Endodermal cell (in vitro differentiated cells): ENCODE measurements around the gene NT5C3B. TPM values are rescaled to one million over a fixed set of nuclear protein-coding genes. Genes with fewer than 3 reads are reported as not detected.
A peak's percentile ranks its signal among the peaks of the same experiment; 100 is the strongest.

ENCODE experiments used
- DNase-seq: peaks from one replicate; pipeline ENCODE4 v3.0.0-alpha.2; 2017
- H3K27ac ChIP-seq: 2 replicates; pipeline ENCODE4 v1.5.1; 2013; ENCODE audit warnings: mild to moderate bottlenecking, low read depth, low read length, moderate library complexity
- H3K27me3 ChIP-seq: 2 replicates; pipeline ENCODE4 v1.6.1; 2013; ENCODE audit warnings: mild to moderate bottlenecking, low read length, moderate library complexity; ENCODE audit not compliant: insufficient read depth, control insufficient read depth, poor library complexity, severe bottlenecking
- H3K36me3 ChIP-seq: 2 replicates; pipeline ENCODE4 v1.7.0; 2013; ENCODE audit warnings: mild to moderate bottlenecking, low read length, moderate library complexity; ENCODE audit not compliant: control insufficient read depth, insufficient read depth
- H3K4me1 ChIP-seq: one replicate; pipeline ENCODE4 v1.7.0; 2013; ENCODE audit warnings: low read length; ENCODE audit not compliant: control insufficient read depth, insufficient read depth
- H3K4me3 ChIP-seq: 2 replicates; pipeline ENCODE4 v1.5.1; 2013; ENCODE audit warnings: mild to moderate bottlenecking, low read length, moderate library complexity
- H3K9ac ChIP-seq: 2 replicates; pipeline ENCODE4 v1.6.1; 2013; ENCODE audit warnings: mild to moderate bottlenecking, low read length, moderate library complexity; ENCODE audit not compliant: poor library complexity, severe bottlenecking; ENCODE audit errors: extremely low read depth
- H3K9me3 ChIP-seq: 2 replicates; pipeline ENCODE4 v1.6.1; 2013; ENCODE audit warnings: mild to moderate bottlenecking, low read length, moderate library complexity; ENCODE audit not compliant: control insufficient read depth
- H3K27ac Mint-ChIP-seq: 2 replicates; pipeline ENCODE4 v1.8.0; 2020; ENCODE audit warnings: mixed read lengths
- H3K27me3 Mint-ChIP-seq: 2 replicates; pipeline ENCODE4 v1.8.0; 2021; ENCODE audit warnings: mild to moderate bottlenecking, mixed read lengths; ENCODE audit not compliant: insufficient read depth
- H3K36me3 Mint-ChIP-seq: 2 replicates; pipeline ENCODE4 v1.8.0; 2020; ENCODE audit warnings: low read depth, mixed read lengths
- H3K4me1 Mint-ChIP-seq: 2 replicates; pipeline ENCODE4 v1.8.0; 2020; ENCODE audit warnings: mixed read lengths
- H3K4me3 Mint-ChIP-seq: 2 replicates; pipeline ENCODE4 v1.8.0; 2020; ENCODE audit warnings: mild to moderate bottlenecking, moderate library complexity, mixed read lengths
- H3K9me3 Mint-ChIP-seq: 2 replicates; pipeline ENCODE4 v1.8.0; 2020; ENCODE audit warnings: mild to moderate bottlenecking, mixed read lengths
- WGBS, 2 experiments: methylation state at CpG; one replicate each; pipeline versions ENCODE4 v1.1.5 to v1.1.7; 2013; ENCODE audit warnings: missing lambda C conversion rate in 2 of 2, mixed read lengths in 1 of 2; ENCODE audit not compliant: insufficient coverage in 1 of 2, insufficient read length in 1 of 2; 5-methylcytosine and 5-hydroxymethylcytosine counted together
- total RNA-seq, 2 donors: library from RNA; stranded (reverse); fragmentation: NEBNext Ultra II Directional in 1 of 2; extraction: Animal tissue kit (Norgen Biotek cat#: 25700) in 1 of 2; gene quantifications; 2 replicates in 1 of 2; 3 replicates in 1 of 2; pipeline ENCODE4 v1.2.1, GENCODE V29; 2021
- TF ChIP-seq, protein P1 (sequence below): fragments of 200-600 bp; sonication (generic); conservative IDR thresholded peaks from 2 replicates; pipeline ENCODE4 v1.5.0; 2021; ENCODE audit warnings: antibody characterized with exemption, mild to moderate bottlenecking

Gene NT5C3B
- total RNA-seq, 2 donors from 2014 or later, result 65.2 to 79.5 TPM

DNA sequence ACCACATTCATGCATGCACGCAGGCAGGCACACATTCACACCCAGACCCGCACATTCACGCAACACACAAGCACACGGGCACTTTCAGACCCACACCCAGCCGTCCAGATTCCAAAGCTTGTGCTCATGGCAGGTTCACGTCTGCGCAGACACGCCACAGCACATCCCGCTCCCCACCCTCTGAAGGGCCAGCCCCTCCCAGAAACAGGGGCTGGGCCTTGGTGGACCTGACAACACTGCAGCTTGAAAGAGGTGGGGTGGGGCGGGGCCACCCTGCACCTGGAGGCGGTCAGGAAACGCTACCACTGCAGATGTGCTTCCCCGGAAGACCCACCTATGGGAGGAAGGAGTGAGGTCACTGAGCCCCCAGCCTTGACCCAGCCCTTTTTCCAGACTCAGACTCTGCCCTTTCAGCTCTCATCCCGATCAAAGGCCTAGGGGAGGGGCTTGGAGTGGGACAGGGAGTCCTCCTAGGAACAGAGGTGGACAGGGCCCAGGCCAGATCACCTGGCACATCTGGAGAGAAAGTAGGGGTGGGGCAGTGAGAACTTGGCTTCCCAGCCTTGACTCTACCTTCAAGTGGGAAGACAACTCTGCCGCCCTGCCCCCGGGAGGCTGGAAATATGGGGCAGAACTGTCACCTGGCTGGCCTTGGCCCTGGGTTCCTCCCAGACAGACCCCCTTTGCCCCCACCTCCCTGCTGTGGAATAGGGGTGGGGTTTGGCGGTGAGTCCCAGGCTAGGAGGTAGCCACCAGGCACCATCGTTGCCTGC is 35.2 kb downstream of the NT5C3B start:
- Mint-ChIP-seq H3K27ac (peak overlapping the region; percentile 81), H3K4me1 (peaks cover 9% of the 10 kb centered on the region), H3K4me3 (peak overlapping the region; percentile 30), H3K36me3 (peaks cover 15% of the 10 kb centered on the region), H3K27me3 (peaks cover 5% of the 10 kb centered on the region), H3K9me3 (no peaks in the 10 kb centered on the region)
- no peaks in the 10 kb centered on the region for H3K36me3 ChIP-seq
- TF ChIP-seq, protein P1, sequence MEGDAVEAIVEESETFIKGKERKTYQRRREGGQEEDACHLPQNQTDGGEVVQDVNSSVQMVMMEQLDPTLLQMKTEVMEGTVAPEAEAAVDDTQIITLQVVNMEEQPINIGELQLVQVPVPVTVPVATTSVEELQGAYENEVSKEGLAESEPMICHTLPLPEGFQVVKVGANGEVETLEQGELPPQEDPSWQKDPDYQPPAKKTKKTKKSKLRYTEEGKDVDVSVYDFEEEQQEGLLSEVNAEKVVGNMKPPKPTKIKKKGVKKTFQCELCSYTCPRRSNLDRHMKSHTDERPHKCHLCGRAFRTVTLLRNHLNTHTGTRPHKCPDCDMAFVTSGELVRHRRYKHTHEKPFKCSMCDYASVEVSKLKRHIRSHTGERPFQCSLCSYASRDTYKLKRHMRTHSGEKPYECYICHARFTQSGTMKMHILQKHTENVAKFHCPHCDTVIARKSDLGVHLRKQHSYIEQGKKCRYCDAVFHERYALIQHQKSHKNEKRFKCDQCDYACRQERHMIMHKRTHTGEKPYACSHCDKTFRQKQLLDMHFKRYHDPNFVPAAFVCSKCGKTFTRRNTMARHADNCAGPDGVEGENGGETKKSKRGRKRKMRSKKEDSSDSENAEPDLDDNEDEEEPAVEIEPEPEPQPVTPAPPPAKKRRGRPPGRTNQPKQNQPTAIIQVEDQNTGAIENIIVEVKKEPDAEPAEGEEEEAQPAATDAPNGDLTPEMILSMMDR, result no peak
- H3K4me3 ChIP-seq, result no peak overlapping the region
- no peaks in the 10 kb centered on the region for H3K27me3 ChIP-seq
- peaks cover 6% of the 10 kb centered on the region for H3K4me1 ChIP-seq
- peak; percentile 98 for DNase-seq
- H3K9ac ChIP-seq, result no peak overlapping the region
- WGBS, 2 experiments, result 48 to 50% methylated on average over 2 to 17 of the region's 18 CpGs
- no peak overlapping the region for H3K27ac ChIP-seq
- H3K9me3 ChIP-seq, result no peaks in the 10 kb centered on the region

DNA sequence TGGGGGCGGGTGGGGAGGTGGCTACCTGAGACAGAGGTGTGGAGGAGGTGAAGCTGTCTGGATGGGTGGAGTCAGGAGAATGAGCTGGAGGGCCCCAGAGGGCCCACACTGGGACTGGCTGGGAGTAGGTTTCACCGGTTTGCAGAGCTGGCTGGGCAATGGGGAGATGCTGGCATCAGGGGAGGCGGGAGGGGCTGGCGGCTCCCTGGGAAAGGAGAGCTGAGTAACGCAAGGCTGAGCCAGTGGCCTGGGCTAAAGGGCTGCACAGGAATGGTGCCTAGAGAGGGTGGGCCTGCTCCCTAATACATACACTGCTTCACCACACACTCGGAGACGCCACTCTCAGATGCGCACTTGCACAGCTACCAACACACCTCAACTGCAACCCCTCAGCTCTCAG is 36.7 kb downstream of the NT5C3B start:
- Histone ChIP-seq H3K9me3 (no peaks in the 10 kb centered on the region), H3K4me1 (peaks cover 9% of the 10 kb centered on the region), H3K27me3 (no peaks in the 10 kb centered on the region), H3K4me3 (no peak overlapping the region), H3K36me3 (no peaks in the 10 kb centered on the region), H3K9ac (no peak overlapping the region), H3K27ac (no peak overlapping the region)
- H3K27ac Mint-ChIP-seq, result no peak overlapping the region
- peak; percentile 71 for DNase-seq
- H3K36me3 Mint-ChIP-seq, result peaks cover 8% of the 10 kb centered on the region
- H3K4me1 Mint-ChIP-seq, result peaks cover 13% of the 10 kb centered on the region
- no peaks in the 10 kb centered on the region for H3K9me3 Mint-ChIP-seq
- H3K4me3 Mint-ChIP-seq, result no peak overlapping the region
- H3K27me3 Mint-ChIP-seq, result peaks cover 5% of the 10 kb centered on the region
- TF ChIP-seq, protein P1, result no peak
- 73 to 94% methylated on average over 4 to 8 of the region's 8 CpGs for WGBS, 2 experiments

- H3K9me3 Mint-ChIP-seq, result no peaks in the 10 kb centered on the region
- no peak overlapping the region for H3K9ac ChIP-seq
- H3K27me3 ChIP-seq, result no peaks in the 10 kb centered on the region
- no peaks in the 10 kb centered on the region for H3K9me3 ChIP-seq
- DNase-seq, result no peak
- no peaks in the 10 kb centered on the region for H3K36me3 ChIP-seq
- H3K4me1 Mint-ChIP-seq, result peaks cover 32% of the 10 kb centered on the region
- H3K36me3 Mint-ChIP-seq, result peaks cover 2% of the 10 kb centered on the region
- peaks cover 5% of the 10 kb centered on the region for H3K27me3 Mint-ChIP-seq
- no peak overlapping the region for H3K4me3 ChIP-seq
- peaks cover 26% of the 10 kb centered on the region for H3K4me1 ChIP-seq
- H3K27ac Mint-ChIP-seq, result no peak overlapping the region
- TF ChIP-seq, protein P1, result no peak
- 85 to 97% methylated on average over 2 to 3 of the region's 3 CpGs for WGBS, 2 experiments
- H3K27ac ChIP-seq, result no peak overlapping the region
- H3K4me3 Mint-ChIP-seq, result no peak overlapping the region
Measured at GRCh38 chr17:41797377-41797776, 38.7 kb downstream of the NT5C3B start.
